SK-N-SH (cell line): ENCODE data around the gene ZIC5. TPM values are rescaled to one million over a fixed set of nuclear protein-coding genes. Genes with fewer than 3 reads are reported as not detected.

Experiments used
- CTCF ChIA-PET: fragments of 300-600, 350-600 bp; formaldehyde crosslinking; extraction: SDS; loops from one replicate; lab custom pipeline; 2021; lab: Yijun Ruan, JAX
- POLR2A ChIA-PET: fragments of 350-600 bp; sonication (Branson Sonifier 250); formaldehyde crosslinking; extraction: SDS; loops from one replicate; lab custom pipeline; 2020; ENCODE audit warnings: antibody characterized with exemption, inconsistent platforms; lab: Yijun Ruan, JAX
- DNase-seq: peaks from one replicate; pipeline ENCODE4 v3.0.0; 2012
- H2AFZ ChIP-seq: fragments of 200-600 bp; sonication (generic); 2 replicates; pipeline ENCODE4 v1.8.1; 2016; ENCODE audit warnings: antibody characterized with exemption, mild to moderate bottlenecking, low read depth
- H3F3A ChIP-seq: fragments of 200-600 bp; sonication (generic); replicated peaks from 2 replicates; pipeline ENCODE3; 2016; ENCODE audit warnings: antibody characterized with exemption, mild to moderate bottlenecking; ENCODE audit not compliant: insufficient read depth
- H3K27ac ChIP-seq, 2 experiments: fragments of 200-500 bp in 1 of 2; fragments of 200-600 bp in 1 of 2; sonication (Bioruptor generic) in 1 of 2; sonication (generic), shearing (Covaris generic) in 1 of 2; 2 replicates each; pipeline versions ENCODE4 v1.5.1 to v1.6.1; 2014 to 2016; ENCODE audit warnings: low read depth in 2 of 2, inconsistent platforms in 1 of 2, low read length in 1 of 2, mild to moderate bottlenecking in 1 of 2, mixed read lengths in 1 of 2
- H3K27me3 ChIP-seq: fragments of 200-600 bp; sonication (generic), shearing (Covaris generic); 2 replicates; pipeline ENCODE4 v1.6.1; 2016; ENCODE audit warnings: mixed run types; ENCODE audit not compliant: insufficient read depth
- H3K36me3 ChIP-seq, 2 experiments: fragments of 200-500 bp in 1 of 2; fragments of 200-600 bp in 1 of 2; sonication (Bioruptor generic) in 1 of 2; sonication (generic) in 1 of 2; replicated peaks in 1 of 2; 2 replicates each; pipeline versions ENCODE3 to v1.5.1; 2014 to 2016; ENCODE audit warnings: low read length in 1 of 2, mild to moderate bottlenecking in 1 of 2; ENCODE audit not compliant: insufficient read depth in 2 of 2, control insufficient read depth in 1 of 2
- H3K4me1 ChIP-seq, 2 experiments: fragments of 200-500 bp in 1 of 2; fragments of 200-600 bp in 1 of 2; sonication (Bioruptor generic) in 1 of 2; sonication (generic), shearing (Covaris generic) in 1 of 2; 2 replicates each; pipeline versions ENCODE4 v1.5.1 to v1.6.1; 2014 to 2016; ENCODE audit warnings: low read depth in 1 of 2, low read length in 1 of 2, mixed run types in 1 of 2; ENCODE audit not compliant: insufficient read depth in 2 of 2, control insufficient read depth in 1 of 2
- H3K4me2 ChIP-seq: fragments of 200-600 bp; sonication (generic), shearing (Covaris generic); 2 replicates; pipeline ENCODE4 v1.6.1; 2017; ENCODE audit warnings: mixed run types
- H3K4me3 ChIP-seq, 2 experiments: fragments of 200-500 bp in 1 of 2; fragments of 200-600 bp in 1 of 2; sonication (Bioruptor generic) in 1 of 2; sonication (generic), shearing (Covaris generic) in 1 of 2; 2 replicates each; pipeline versions ENCODE4 v1.5.1 to v1.8.1; 2014 to 2016; ENCODE audit warnings: low read depth in 2 of 2, inconsistent platforms in 1 of 2, low read length in 1 of 2, mild to moderate bottlenecking in 1 of 2, mixed read lengths in 1 of 2, moderate library complexity in 1 of 2
- H3K79me2 ChIP-seq: fragments of 200-600 bp; sonication (generic); 2 replicates; pipeline ENCODE4 v1.8.1; 2017; ENCODE audit warnings: mild to moderate bottlenecking; ENCODE audit not compliant: insufficient read depth
- H3K9ac ChIP-seq: fragments of 200-600 bp; sonication (generic); 2 replicates; pipeline ENCODE4 v1.6.1; 2017; ENCODE audit warnings: mixed run types
- H3K9me2 ChIP-seq: fragments of 200-600 bp; sonication (generic); 2 replicates; pipeline ENCODE4 v1.6.1; 2017; ENCODE audit warnings: mixed run types
- H3K9me3 ChIP-seq: fragments of 200-600 bp; sonication (generic); 2 replicates; pipeline ENCODE4 v1.6.1; 2017; ENCODE audit warnings: mixed run types, mild to moderate bottlenecking, moderate library complexity
- H4K20me1 ChIP-seq: fragments of 200-600 bp; sonication (generic); 2 replicates; pipeline ENCODE4 v1.6.1; 2017; ENCODE audit warnings: mild to moderate bottlenecking, mixed run types; ENCODE audit not compliant: insufficient read depth
- EZH2phosphoT487 ChIP-seq: fragments of 200-600 bp; sonication (generic); IDR thresholded peaks from 2 replicates; pipeline ENCODE4 v1.6.1; 2017; ENCODE audit warnings: low read depth, mixed run types, mild to moderate bottlenecking, antibody characterized with exemption, moderate library complexity, borderline replicate concordance
- GABPA ChIP-seq: IDR thresholded peaks from 2 replicates; pipeline ENCODE4 v1.4.0; 2012; ENCODE audit warnings: low read depth, mild to moderate bottlenecking
- IRF3 ChIP-seq: fragments of 150-350 bp; IDR thresholded peaks from 2 replicates; pipeline ENCODE4 v1.6.1; 2016; ENCODE audit warnings: mild to moderate bottlenecking, low read depth, low read length
- MAX ChIP-seq: IDR thresholded peaks from 2 replicates; pipeline ENCODE4 v1.4.0; 2012; ENCODE audit warnings: low read depth
- SIN3A ChIP-seq: IDR thresholded peaks from 2 replicates; pipeline ENCODE4 v1.6.1; 2012; ENCODE audit warnings: low read depth, mild to moderate bottlenecking, low read length, moderate library complexity, borderline replicate concordance
- TCF12 ChIP-seq: IDR thresholded peaks from 2 replicates; pipeline ENCODE4 v1.4.0; 2012
- WGBS: methylation state at CpG from one replicate; pipeline ENCODE4 v1.1.6; 2017; ENCODE audit warnings: low lambda C conversion rate; 5-methylcytosine and 5-hydroxymethylcytosine counted together
- polyA plus RNA-seq, 3 experiments: library from polyadenylated mRNA; depleted of rRNA; stranded (reverse); fragments of >200 nt; gene quantifications; 2 replicates each; pipeline ENCODE4 v1.2.3, GENCODE V29; 2012

ZIC5 gene
- polyA plus RNA-seq, 1 of the 3 experiments (the other 2 are of a cell fraction): not detected

DNA sequence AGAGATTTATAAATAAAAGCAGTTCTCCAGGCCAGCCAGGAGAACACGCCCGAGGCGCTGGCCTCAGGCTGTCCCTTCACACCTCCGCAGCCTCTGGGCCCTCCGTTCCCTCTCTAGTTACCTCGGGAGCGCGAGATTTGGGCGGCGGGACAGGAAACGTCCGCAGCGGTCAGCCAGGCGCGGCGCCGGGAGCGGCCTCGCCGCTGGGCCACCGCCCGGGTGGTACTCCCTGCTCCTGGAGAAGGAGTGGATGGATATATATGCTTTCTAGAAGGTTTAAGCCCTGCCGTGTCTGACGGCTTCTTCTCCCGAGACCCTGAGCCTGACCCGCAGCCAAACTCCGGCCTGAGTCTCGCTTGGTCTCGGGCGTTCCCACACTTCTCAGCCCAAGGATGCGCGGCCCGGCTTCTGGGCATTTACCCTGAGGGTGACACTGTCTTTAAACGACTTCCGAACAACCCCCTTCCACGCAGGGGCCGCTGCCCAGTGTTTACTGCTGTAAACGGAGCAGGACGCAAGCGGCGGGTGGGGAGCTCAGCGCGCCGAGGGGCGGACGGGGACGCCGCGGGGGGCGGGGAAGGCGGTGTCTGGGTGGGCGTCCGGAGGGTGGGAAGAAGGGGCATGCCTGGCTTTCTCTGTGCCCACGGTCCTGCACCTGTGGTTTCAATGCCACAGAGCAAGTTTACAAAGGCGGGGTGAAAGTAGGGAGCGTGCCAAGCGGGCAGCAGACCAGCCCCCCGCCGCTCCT, 8.1 kb upstream of the ZIC5 start:
- WGBS: under 1% methylated on average over 28 of the region's 59 CpGs
- Histone ChIP-seq H2AFZ (no peak overlapping the region), H3K79me2 (no peaks in the 10 kb centered on the region), H3F3A (no peaks in the 10 kb centered on the region), H3K27ac (no peak overlapping the region), H3K36me3 (no peaks in the 10 kb centered on the region), H3K4me3 (0 out of 4 replicates have a peak overlapping the region, but pooled peaks of 1 of the 2 experiments have one; percentile 32), H3K27me3 (peaks cover 86% of the 10 kb centered on the region), H3K4me2 (peak overlapping the region; percentile 71; the same call in 1 of the 2 replicates), H3K9ac (no peak overlapping the region), H3K9me2 (no peaks in the 10 kb centered on the region), H4K20me1 (peaks cover 26% of the 10 kb centered on the region), H3K4me1 (no peaks in the 10 kb centered on the region; a peak in 1 of 4 replicates), H3K9me3 (no peaks in the 10 kb centered on the region)
- POLR2A ChIA-PET: no interaction called here
- peak; percentile 56 for DNase-seq
- peak; percentile 62; the same call in 1 of the 2 replicates for TF ChIP-seq EZH2phosphoT487
- TF ChIP-seq SIN3A: no peak
- CTCF ChIA-PET: no interaction called here

GRCh38 chr13:99978799-99979452, 7.4 kb upstream of the ZIC5 start:
- Histone ChIP-seq H3K9me2 (no peaks in the 10 kb centered on the region), H3F3A (no peaks in the 10 kb centered on the region), H3K4me1 (no peaks in the 10 kb centered on the region; a peak in 1 of 4 replicates), H3K36me3 (no peaks in the 10 kb centered on the region), H2AFZ (no peak overlapping the region), H3K9me3 (no peaks in the 10 kb centered on the region), H3K4me2 (no peak overlapping the region), H3K27ac (no peak overlapping the region), H3K79me2 (no peaks in the 10 kb centered on the region), H3K27me3 (peaks cover 86% of the 10 kb centered on the region), H3K9ac (no peak overlapping the region), H3K4me3 (no peak overlapping the region), H4K20me1 (peaks cover 20% of the 10 kb centered on the region)
- 7% methylated on average over 17 of the region's 18 CpGs for WGBS
- DNase-seq: peak; percentile 49
- POLR2A ChIA-PET: no interaction called here
- TF ChIP-seq GABPA (no peak), TCF12 (no peak), MAX (no peak), IRF3 (no peak)
- CTCF ChIA-PET: no interaction called here
